PC-3 (cell line): ENCODE data around the gene NHS. TPM values are rescaled to one million over a fixed set of nuclear protein-coding genes. Genes with fewer than 3 reads are reported as not detected.

Experiments
- ATAC-seq: fragments of 200-7000 bp; cut with Tn5 transposase; 2 replicates; pipeline ENCODE4 v1.9.1; 2020; ENCODE audit warnings: mild to moderate bottlenecking, moderate library complexity
- BruUV-seq: library from RNA; stranded (reverse); fragments of 400-500 nt; replicated peaks from 2 replicates; lab custom pipeline; 2021; lab: Mats Ljungman, UMichigan
- CTCF ChIA-PET: fragments of 300-600 bp; sonication (Branson Sonifier 250); formaldehyde crosslinking; loops from one replicate; lab custom pipeline; 2022; ENCODE audit warnings: antibody characterized with exemption; lab: Charles Lee
- POLR2A ChIA-PET: fragments of 300-600 bp; sonication (Branson Sonifier 250); formaldehyde crosslinking; loops from one replicate; lab custom pipeline; 2022; ENCODE audit warnings: antibody characterized with exemption; ENCODE audit not compliant: unreplicated experiment; lab: Charles Lee
- DNase-seq: peaks from one replicate; pipeline ENCODE4 v3.0.0-alpha.2; 2015
- H2AFZ ChIP-seq: fragments of 300-600 bp; sonication (generic); 2 replicates; pipeline ENCODE4 v1.6.0; 2016; ENCODE audit warnings: antibody characterized with exemption, low read length
- H3F3A ChIP-seq: fragments of 300-600 bp; sonication (generic); one replicate; pipeline ENCODE4 v1.6.0; 2017; ENCODE audit warnings: antibody characterized with exemption, low read length, control low read depth, mild to moderate bottlenecking; ENCODE audit not compliant: unreplicated experiment
- H3K27ac ChIP-seq: fragments of 300-600 bp; sonication (generic); 2 replicates; pipeline ENCODE4 v1.5.1; 2016; ENCODE audit warnings: mild to moderate bottlenecking, low read length
- H3K27me3 ChIP-seq: fragments of 300-600 bp; sonication (generic); 2 replicates; pipeline ENCODE4 v1.6.1; 2016; ENCODE audit warnings: low read length, mixed read lengths
- H3K36me3 ChIP-seq: fragments of 300-600 bp; sonication (generic); 2 replicates; pipeline ENCODE4 v1.6.1; 2016; ENCODE audit warnings: low read depth, mixed run types, low read length, mixed read lengths
- H3K4me1 ChIP-seq: fragments of 300-600 bp; sonication (generic); 2 replicates; pipeline ENCODE4 v1.5.1; 2016; ENCODE audit warnings: low read length; ENCODE audit not compliant: insufficient read depth
- H3K4me2 ChIP-seq: fragments of 300-600 bp; sonication (generic); 2 replicates; pipeline ENCODE4 v1.6.0; 2016; ENCODE audit warnings: low read length
- H3K4me3 ChIP-seq: fragments of 300-600 bp; sonication (generic); 2 replicates; pipeline ENCODE4 v1.5.1; 2016; ENCODE audit warnings: mild to moderate bottlenecking, low read length, mixed read lengths
- H3K79me2 ChIP-seq: fragments of 300-600 bp; sonication (generic); 2 replicates; pipeline ENCODE4 v1.6.1; 2017; ENCODE audit warnings: low read length, mixed read lengths
- H3K9ac ChIP-seq: fragments of 300-600 bp; sonication (generic); 2 replicates; pipeline ENCODE4 v1.6.0; 2016; ENCODE audit warnings: mild to moderate bottlenecking, low read length
- H3K9me2 ChIP-seq: fragments of 300-600 bp; sonication (generic); replicated peaks from 2 replicates; pipeline ENCODE4 v1.6.1; 2016; ENCODE audit warnings: mixed run types, low read length, mixed read lengths
- H3K9me3 ChIP-seq: fragments of 300-600 bp; sonication (generic); 2 replicates; pipeline ENCODE4 v1.6.1; 2016; ENCODE audit warnings: low read length, mixed read lengths
- H4K20me1 ChIP-seq: fragments of 300-600 bp; sonication (generic); 2 replicates; pipeline ENCODE4 v1.6.1; 2016; ENCODE audit warnings: low read length, mixed read lengths
- CTCF ChIP-seq: fragments of 300-600 bp; sonication (generic); conservative IDR thresholded peaks from 2 replicates; pipeline ENCODE4 v1.5.1; 2017; ENCODE audit warnings: antibody characterized with exemption, low read depth, mild to moderate bottlenecking, low read length
- EZH2 ChIP-seq: fragments of 300-600 bp; sonication (generic); IDR thresholded peaks from one replicate; pipeline ENCODE4 v1.6.1; 2017; ENCODE audit warnings: antibody characterized with exemption, mild to moderate bottlenecking, low read length; ENCODE audit not compliant: unreplicated experiment
- EZH2phosphoT487 ChIP-seq: fragments of 300-600 bp; sonication (generic); IDR thresholded peaks from 2 replicates; pipeline ENCODE4 v1.6.1; 2018; ENCODE audit warnings: mild to moderate bottlenecking, antibody characterized with exemption, low read length, borderline replicate concordance
- intact Hi-C: fragments of 100-400 bp; cut with micrococcal nuclease; formaldehyde crosslinking; loops from 2 replicates; pipeline ENCODE4 v1.9.0; 2023
- total RNA-seq: library from RNA; depleted of rRNA; stranded (reverse); fragments of >200 nt; gene quantifications from 2 replicates; pipeline ENCODE4 v1.2.3, GENCODE V29; 2014

Gene NHS
- total RNA-seq, 1 experiment from 2014 or later: 4.9 TPM

GRCh38 chrX:17449866-17450265, 74.9 kb downstream of the NHS start:
- Histone ChIP-seq H3K27me3 (no peaks in the 10 kb centered on the region), H3K4me1 (peaks cover 20% of the 10 kb centered on the region), H3K4me3 (no peak overlapping the region), H2AFZ (no peak overlapping the region), H3K9ac (no peak overlapping the region), H3K27ac (no peak overlapping the region), H3K4me2 (no peak overlapping the region), H3F3A (no peaks in the 10 kb centered on the region), H3K9me2 (no peaks in the 10 kb centered on the region), H4K20me1 (no peaks in the 10 kb centered on the region), H3K36me3 (no peaks in the 10 kb centered on the region), H3K79me2 (peaks cover 5% of the 10 kb centered on the region; the same call in 1 of the 2 replicates), H3K9me3 (no peaks in the 10 kb centered on the region)
- ATAC-seq: no peak
- intact Hi-C loops: loop anchor here (10.0 kb wide), 1 partner anchor 75 kb away; the partner anchor contains the start of gene NHS
- TF ChIP-seq EZH2: no peak
- TF ChIP-seq EZH2phosphoT487: no peak
- no peak for TF ChIP-seq CTCF
- ChIA-PET POLR2A (no interaction called here), CTCF (no interaction called here)
- no peak for DNase-seq
- BruUV-seq: no TSS peak

GRCh38 chrX:17453788-17454187, 78.8 kb downstream of the NHS start:
- H2AFZ ChIP-seq: no peak overlapping the region
- no peaks in the 10 kb centered on the region for H3K9me2 ChIP-seq
- ATAC-seq: no peak
- CTCF ChIA-PET: no interaction called here
- H3K9me3 ChIP-seq: no peaks in the 10 kb centered on the region
- H3K4me1 ChIP-seq: no peaks in the 10 kb centered on the region
- H3K36me3 ChIP-seq: no peaks in the 10 kb centered on the region
- POLR2A ChIA-PET: no interaction called here
- intact Hi-C loops: no loop called here
- no peak overlapping the region for H3K4me2 ChIP-seq
- no peak overlapping the region for H3K27ac ChIP-seq
- peaks cover 5% of the 10 kb centered on the region; the same call in 1 of the 2 replicates for H3K79me2 ChIP-seq
- no peak overlapping the region for H3K9ac ChIP-seq
- H3F3A ChIP-seq: no peaks in the 10 kb centered on the region
- no peaks in the 10 kb centered on the region for H3K27me3 ChIP-seq
- TF ChIP-seq CTCF: no peak
- no peak for TF ChIP-seq EZH2
- TF ChIP-seq EZH2phosphoT487: no peak
- no TSS peak for BruUV-seq
- H3K4me3 ChIP-seq: no peak overlapping the region
- no peak for DNase-seq
- no peaks in the 10 kb centered on the region for H4K20me1 ChIP-seq

- Histone ChIP-seq H3K9ac (no peak overlapping the region), H3K36me3 (no peaks in the 10 kb centered on the region), H3F3A (no peaks in the 10 kb centered on the region), H3K9me2 (no peaks in the 10 kb centered on the region), H3K79me2 (no peaks in the 10 kb centered on the region), H3K4me2 (no peak overlapping the region), H3K27me3 (no peaks in the 10 kb centered on the region), H3K4me3 (no peak overlapping the region), H3K9me3 (no peaks in the 10 kb centered on the region), H2AFZ (no peak overlapping the region), H4K20me1 (no peaks in the 10 kb centered on the region), H3K27ac (no peak overlapping the region), H3K4me1 (peaks cover 5% of the 10 kb centered on the region; the same call in 1 of the 2 replicates)
- TF ChIP-seq CTCF (no peak), EZH2 (no peak), EZH2phosphoT487 (no peak)
- DNase-seq: no peak
- ChIA-PET CTCF (no interaction called here), POLR2A (no interaction called here)
- no peak for ATAC-seq
- BruUV-seq: no TSS peak
- intact Hi-C loops: no loop called here
Observed at GRCh38 chrX:17456526-17456925, 81.5 kb downstream of the NHS start.
